Esophagus muscularis mucosa (tissue), 4 donors: ENCODE results near the gene COL16A1. TPM values are rescaled to one million over a fixed set of nuclear protein-coding genes. Genes with fewer than 3 reads are reported as not detected.

Experiments used
- DNase-seq: peaks from one replicate; pipeline ENCODE4 v3.0.0-alpha.2; 2017; ENCODE audit errors: extremely low spot score
- H3K27ac ChIP-seq, 4 donors: fragments of 200-600 bp; sonication (generic); replicated peaks in 1 of 4; 1 replicate in 3 of 4; 2 replicates in 1 of 4; pipeline ENCODE4 v1.5.1; 2016 to 2019; ENCODE audit warnings: mild to moderate bottlenecking in 1 of 4
- H3K27me3 ChIP-seq, 4 donors: fragments of 200-600 bp; sonication (generic); one replicate each; pipeline versions ENCODE4 v1.5.1 to v1.6.0; 2016 to 2019
- H3K36me3 ChIP-seq, 4 donors: fragments of 200-600 bp; sonication (generic); one replicate each; pipeline ENCODE4 v1.5.1; 2016 to 2019
- H3K4me1 ChIP-seq, 4 donors: fragments of 200-600 bp; sonication (generic); one replicate each; pipeline ENCODE4 v1.5.1; 2016 to 2019
- H3K4me3 ChIP-seq, 4 donors: fragments of 200-600 bp; sonication (generic); 1 replicate in 2 of 4; 2 replicates in 2 of 4; pipeline ENCODE4 v1.5.1; 2016 to 2019; ENCODE audit warnings: mild to moderate bottlenecking in 4 of 4, moderate library complexity in 1 of 4
- H3K9me3 ChIP-seq, 4 donors: fragments of 200-600 bp; sonication (generic); 1 replicate in 3 of 4; 2 replicates in 1 of 4; pipeline ENCODE4 v1.5.1; 2016 to 2019
- CTCF ChIP-seq, 3 experiments: fragments of 200-600 bp in 2 of 3; fragments of 450-650 bp in 1 of 3; sonication (generic) in 2 of 3; IDR thresholded peaks; one replicate each; pipeline ENCODE4 v1.5.1; 2017 to 2019; ENCODE audit warnings: antibody characterized with exemption in 3 of 3, mild to moderate bottlenecking in 2 of 3, moderate library complexity in 1 of 3
- EP300 ChIP-seq: sonication (generic); formaldehyde crosslinking; IDR thresholded peaks from one replicate; pipeline ENCODE4 v1.6.1; 2017; ENCODE audit warnings: antibody characterized with exemption
- POLR2A ChIP-seq: fragments of 450-650 bp; IDR thresholded peaks from one replicate; pipeline ENCODE4 v1.6.1; 2017; ENCODE audit warnings: antibody characterized with exemption, moderate library complexity, mild to moderate bottlenecking, low read depth
- POLR2AphosphoS5 ChIP-seq, 2 donors: sonication (generic); formaldehyde crosslinking; IDR thresholded peaks; one replicate each; pipeline ENCODE4 v1.6.1; 2017; ENCODE audit warnings: antibody characterized with exemption in 2 of 2
- WGBS: methylation state at CpG from one replicate; pipeline ENCODE4 v1.1.5; 2018; 5-methylcytosine and 5-hydroxymethylcytosine counted together
- intact Hi-C: fragments of 100-400 bp; cut with DNase I; formaldehyde crosslinking; loops from one replicate; pipeline ENCODE4 v1.15.1; 2023
- total RNA-seq, 4 donors: library from RNA; depleted of rRNA; stranded (reverse); fragments of >200 nt; gene quantifications; one replicate each; pipeline versions ENCODE4 v1.1.0 to v1.2.1, GENCODE V29; 2016

COL16A1 gene
- total RNA-seq, 4 donors from 2014 or later = 35.1 to 62.7 (median 47.6) TPM

GRCh38 chr1:31647106-31647505, 56.7 kb downstream of the COL16A1 start:
- H3K27me3 ChIP-seq = no peaks in the 10 kb centered on the region
- H3K4me1 ChIP-seq = peaks cover 41 to 54% (median 48%) of the 10 kb centered on the region in 4 donors
- peak overlapping the region in 2 of 4 donors; percentile 9 to 14 for H3K27ac ChIP-seq
- no peaks in the 10 kb centered on the region for H3K9me3 ChIP-seq
- TF ChIP-seq CTCF (IDR thresholded peaks at IDR 0.05) (no peak), EP300 (no peak), POLR2A (no peak), POLR2AphosphoS5 (IDR thresholded peaks at IDR 0.05) (no peak)
- intact Hi-C loops = no loop called here
- H3K36me3 ChIP-seq = peaks cover 0 to 4% (median 0%) of the 10 kb centered on the region in 4 donors
- no peak for DNase-seq
- 64% methylated on average over 2 of the region's 2 CpGs for WGBS
- H3K4me3 ChIP-seq = no peak overlapping the region

GRCh38 chr1:31646259-31646960, 57.4 kb downstream of the COL16A1 start:
- Histone ChIP-seq H3K27me3 (no peaks in the 10 kb centered on the region), H3K9me3 (no peaks in the 10 kb centered on the region), H3K36me3 (no peaks in the 10 kb centered on the region), H3K4me3 (no peak overlapping the region), H3K4me1 (peaks cover 44 to 59% (median 52%) of the 10 kb centered on the region in 4 donors), H3K27ac (peak overlapping the region in 1 of 4 donors; percentile 14)
- DNase-seq = no peak
- intact Hi-C loops = no loop called here
- TF ChIP-seq POLR2AphosphoS5 (IDR thresholded peaks at IDR 0.05) (no peak), CTCF (IDR thresholded peaks at IDR 0.05) (no peak), EP300 (no peak), POLR2A (no peak)
- 96% methylated on average over 4 of the region's 4 CpGs for WGBS

- peaks cover 45 to 59% (median 54%) of the 10 kb centered on the region in 4 donors for H3K4me1 ChIP-seq
- DNase-seq = no peak
- no peaks in the 10 kb centered on the region for H3K27me3 ChIP-seq
- WGBS = 0% methylated on average over 7 of the region's 11 CpGs
- intact Hi-C loops = no loop called here
- no peaks in the 10 kb centered on the region for H3K9me3 ChIP-seq
- peak overlapping the region; percentile 70 to 93 (median 82) for H3K4me3 ChIP-seq
- H3K27ac ChIP-seq = peak overlapping the region; percentile 92 to 99 (median 96)
- no peaks in the 10 kb centered on the region for H3K36me3 ChIP-seq
- TF ChIP-seq CTCF (IDR thresholded peaks at IDR 0.05) = no peak
- TF ChIP-seq EP300 = peak; percentile 0
Measured at GRCh38 chr1:31645274-31645568, 58.6 kb downstream of the COL16A1 start.

- peak; percentile 100 for DNase-seq
- no peaks in the 10 kb centered on the region for H3K9me3 ChIP-seq
- H3K27ac ChIP-seq = peak within 1 kb of the TSS; percentile 92 to 99 (median 96)
- intact Hi-C loops = no loop called here
- H3K4me3 ChIP-seq = peak within 1 kb of the TSS; percentile 70 to 93 (median 82)
- WGBS = 0% methylated on average over 18 of the region's 56 CpGs
- peaks cover 50 to 59% (median 55%) of the 10 kb centered on the region in 4 donors for H3K4me1 ChIP-seq
- TF ChIP-seq POLR2A = peak; percentile 83
- peak; percentile 42 for TF ChIP-seq EP300
- TF ChIP-seq CTCF (IDR thresholded peaks at IDR 0.05) = no peak
- peak; percentile 74 to 96 for TF ChIP-seq POLR2AphosphoS5 (IDR thresholded peaks at IDR 0.05)
- H3K36me3 ChIP-seq = no peaks in the 10 kb centered on the region
- no peaks in the 10 kb centered on the region for H3K27me3 ChIP-seq
Measured at GRCh38 chr1:31644560-31645273, 59.1 kb downstream of the COL16A1 start, which contains the start of gene PEF1. PEF1 (minus strand) TSS chr1:31644876; CDS start chr1:31644864, 12 bp downstream.
